Measurements from ENCODE around the gene ATP5F1C.

DNA sequence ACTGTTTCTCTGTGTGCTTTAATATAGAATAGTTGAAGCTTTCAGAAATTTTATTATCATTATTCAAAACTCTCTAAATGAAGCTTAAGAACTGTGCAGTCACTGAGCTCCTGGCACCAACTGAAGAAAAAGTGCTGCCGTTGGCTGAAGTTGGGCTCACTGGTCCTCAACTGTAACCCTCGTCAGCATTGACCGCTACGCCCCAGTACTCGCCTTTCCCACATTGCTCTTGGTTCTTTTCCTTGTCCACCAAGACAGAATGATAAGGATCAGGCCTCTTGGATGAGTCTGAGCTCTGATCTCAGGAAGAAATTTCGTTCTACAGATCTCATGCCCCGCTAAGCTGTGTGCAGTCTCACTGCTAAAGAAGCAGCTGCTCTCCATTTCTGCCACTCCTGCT, 22.5 kb downstream of the ATP5F1C start:
- TF ChIP-seq, protein P1, sequence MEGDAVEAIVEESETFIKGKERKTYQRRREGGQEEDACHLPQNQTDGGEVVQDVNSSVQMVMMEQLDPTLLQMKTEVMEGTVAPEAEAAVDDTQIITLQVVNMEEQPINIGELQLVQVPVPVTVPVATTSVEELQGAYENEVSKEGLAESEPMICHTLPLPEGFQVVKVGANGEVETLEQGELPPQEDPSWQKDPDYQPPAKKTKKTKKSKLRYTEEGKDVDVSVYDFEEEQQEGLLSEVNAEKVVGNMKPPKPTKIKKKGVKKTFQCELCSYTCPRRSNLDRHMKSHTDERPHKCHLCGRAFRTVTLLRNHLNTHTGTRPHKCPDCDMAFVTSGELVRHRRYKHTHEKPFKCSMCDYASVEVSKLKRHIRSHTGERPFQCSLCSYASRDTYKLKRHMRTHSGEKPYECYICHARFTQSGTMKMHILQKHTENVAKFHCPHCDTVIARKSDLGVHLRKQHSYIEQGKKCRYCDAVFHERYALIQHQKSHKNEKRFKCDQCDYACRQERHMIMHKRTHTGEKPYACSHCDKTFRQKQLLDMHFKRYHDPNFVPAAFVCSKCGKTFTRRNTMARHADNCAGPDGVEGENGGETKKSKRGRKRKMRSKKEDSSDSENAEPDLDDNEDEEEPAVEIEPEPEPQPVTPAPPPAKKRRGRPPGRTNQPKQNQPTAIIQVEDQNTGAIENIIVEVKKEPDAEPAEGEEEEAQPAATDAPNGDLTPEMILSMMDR (IDR thresholded peaks at IDR 0.05), result no peak
- TF ChIP-seq POLR2AphosphoS5 (IDR thresholded peaks at IDR 0.05; ENCODE audit: low read depth, low read length) (no peak), SIN3A (IDR thresholded peaks at IDR 0.05; ENCODE audit: borderline replicate concordance, insufficient read depth, low read depth, low read length) (no peak), TCF7L2 (IDR thresholded peaks at IDR 0.05; ENCODE audit: low read depth, low read length) (no peak)
- TF ChIP-seq, protein P2, sequence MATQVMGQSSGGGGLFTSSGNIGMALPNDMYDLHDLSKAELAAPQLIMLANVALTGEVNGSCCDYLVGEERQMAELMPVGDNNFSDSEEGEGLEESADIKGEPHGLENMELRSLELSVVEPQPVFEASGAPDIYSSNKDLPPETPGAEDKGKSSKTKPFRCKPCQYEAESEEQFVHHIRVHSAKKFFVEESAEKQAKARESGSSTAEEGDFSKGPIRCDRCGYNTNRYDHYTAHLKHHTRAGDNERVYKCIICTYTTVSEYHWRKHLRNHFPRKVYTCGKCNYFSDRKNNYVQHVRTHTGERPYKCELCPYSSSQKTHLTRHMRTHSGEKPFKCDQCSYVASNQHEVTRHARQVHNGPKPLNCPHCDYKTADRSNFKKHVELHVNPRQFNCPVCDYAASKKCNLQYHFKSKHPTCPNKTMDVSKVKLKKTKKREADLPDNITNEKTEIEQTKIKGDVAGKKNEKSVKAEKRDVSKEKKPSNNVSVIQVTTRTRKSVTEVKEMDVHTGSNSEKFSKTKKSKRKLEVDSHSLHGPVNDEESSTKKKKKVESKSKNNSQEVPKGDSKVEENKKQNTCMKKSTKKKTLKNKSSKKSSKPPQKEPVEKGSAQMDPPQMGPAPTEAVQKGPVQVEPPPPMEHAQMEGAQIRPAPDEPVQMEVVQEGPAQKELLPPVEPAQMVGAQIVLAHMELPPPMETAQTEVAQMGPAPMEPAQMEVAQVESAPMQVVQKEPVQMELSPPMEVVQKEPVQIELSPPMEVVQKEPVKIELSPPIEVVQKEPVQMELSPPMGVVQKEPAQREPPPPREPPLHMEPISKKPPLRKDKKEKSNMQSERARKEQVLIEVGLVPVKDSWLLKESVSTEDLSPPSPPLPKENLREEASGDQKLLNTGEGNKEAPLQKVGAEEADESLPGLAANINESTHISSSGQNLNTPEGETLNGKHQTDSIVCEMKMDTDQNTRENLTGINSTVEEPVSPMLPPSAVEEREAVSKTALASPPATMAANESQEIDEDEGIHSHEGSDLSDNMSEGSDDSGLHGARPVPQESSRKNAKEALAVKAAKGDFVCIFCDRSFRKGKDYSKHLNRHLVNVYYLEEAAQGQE (IDR thresholded peaks at IDR 0.05; ENCODE audit: insufficient read depth in 1 of 2, low read depth in 2 of 2, low read length in 1 of 2), result no peak
